Natural killer cell (primary cell): Measurements from ENCODE around the gene GLIS1. TPM values are rescaled to one million over a fixed set of nuclear protein-coding genes. Genes with fewer than 3 reads are reported as not detected.

Experiments used
- ATAC-seq, 3 donors: fragments of 150-1000 bp in 2 of 3; fragments of 200-7000 bp in 1 of 3; cut with Tn5 transposase; 1 replicate in 1 of 3; 2 replicates in 2 of 3; pipeline ENCODE4 v1.10.0; 2021; ENCODE audit warnings: mild to moderate bottlenecking in 2 of 3, moderate library complexity in 2 of 3
- DNase-seq, 2 donors: peaks; one replicate each; pipeline versions ENCODE4 v3.0.0 to v3.0.0-alpha.2; 2013 to 2021; ENCODE audit warnings: mixed read lengths in 1 of 2
- H3K27ac ChIP-seq: one replicate; pipeline ENCODE4 v1.5.1; 2013; ENCODE audit warnings: mild to moderate bottlenecking, low read length
- H3K27me3 ChIP-seq: one replicate; pipeline ENCODE4 v1.6.1; 2013; ENCODE audit warnings: low read length; ENCODE audit not compliant: control insufficient read depth, insufficient read depth
- H3K36me3 ChIP-seq: one replicate; pipeline ENCODE4 v1.6.1; 2013; ENCODE audit warnings: low read length; ENCODE audit not compliant: control insufficient read depth, insufficient read depth
- H3K4me1 ChIP-seq: one replicate; pipeline ENCODE4 v1.6.1; 2013; ENCODE audit warnings: low read length; ENCODE audit not compliant: control insufficient read depth, insufficient read depth
- H3K4me3 ChIP-seq: one replicate; pipeline ENCODE4 v1.5.1; 2013; ENCODE audit warnings: low read length
- H3K9me3 ChIP-seq: one replicate; pipeline ENCODE4 v1.6.1; 2013; ENCODE audit warnings: low read length; ENCODE audit not compliant: control insufficient read depth, insufficient read depth
- H3K27ac Mint-ChIP-seq, 2 donors: one replicate each; pipeline ENCODE4 v1.8.0; 2022; ENCODE audit warnings: mild to moderate bottlenecking in 2 of 2, mixed read lengths in 2 of 2, moderate library complexity in 1 of 2
- H3K27me3 Mint-ChIP-seq, 2 donors: one replicate each; pipeline ENCODE4 v1.8.0; 2022; ENCODE audit warnings: low read depth in 2 of 2, mixed read lengths in 2 of 2
- H3K36me3 Mint-ChIP-seq: one replicate; pipeline ENCODE4 v1.8.0; 2022; ENCODE audit warnings: mixed read lengths
- H3K4me1 Mint-ChIP-seq, 2 donors: one replicate each; pipeline ENCODE4 v1.8.0; 2022; ENCODE audit warnings: mixed read lengths in 2 of 2
- H3K4me3 Mint-ChIP-seq: one replicate; pipeline ENCODE4 v1.8.0; 2022; ENCODE audit warnings: mild to moderate bottlenecking, moderate library complexity, mixed read lengths
- H3K9me3 Mint-ChIP-seq, 2 donors: one replicate each; pipeline ENCODE4 v1.8.0; 2022; ENCODE audit warnings: mixed read lengths in 2 of 2
- WGBS: methylation state at CpG from one replicate; pipeline ENCODE4 v1.1.7; 2013; ENCODE audit warnings: missing lambda C conversion rate; ENCODE audit not compliant: insufficient coverage; 5-methylcytosine and 5-hydroxymethylcytosine counted together
- intact Hi-C: fragments of 100-400 bp; cut with micrococcal nuclease; formaldehyde crosslinking; loops from one replicate; pipeline ENCODE4 v1.14.2; 2022
- total RNA-seq, 4 donors: library from RNA; stranded (reverse); fragments of 120-200 nt in 1 of 4; gene quantifications; one replicate each; pipeline versions ENCODE4 v1.2.3 to v1.2.4, GENCODE V29; 2013 to 2022
- TF ChIP-seq, protein P1 (sequence below): fragments of 200-600 bp; IDR thresholded peaks from one replicate; pipeline ENCODE4 v1.8.0; 2022; ENCODE audit warnings: antibody characterized with exemption

The GLIS1 gene
- total RNA-seq, 3 donors from 2014 or later (not counting 1 experiment from before 2014, with no cell fraction given) = not detected

DNA sequence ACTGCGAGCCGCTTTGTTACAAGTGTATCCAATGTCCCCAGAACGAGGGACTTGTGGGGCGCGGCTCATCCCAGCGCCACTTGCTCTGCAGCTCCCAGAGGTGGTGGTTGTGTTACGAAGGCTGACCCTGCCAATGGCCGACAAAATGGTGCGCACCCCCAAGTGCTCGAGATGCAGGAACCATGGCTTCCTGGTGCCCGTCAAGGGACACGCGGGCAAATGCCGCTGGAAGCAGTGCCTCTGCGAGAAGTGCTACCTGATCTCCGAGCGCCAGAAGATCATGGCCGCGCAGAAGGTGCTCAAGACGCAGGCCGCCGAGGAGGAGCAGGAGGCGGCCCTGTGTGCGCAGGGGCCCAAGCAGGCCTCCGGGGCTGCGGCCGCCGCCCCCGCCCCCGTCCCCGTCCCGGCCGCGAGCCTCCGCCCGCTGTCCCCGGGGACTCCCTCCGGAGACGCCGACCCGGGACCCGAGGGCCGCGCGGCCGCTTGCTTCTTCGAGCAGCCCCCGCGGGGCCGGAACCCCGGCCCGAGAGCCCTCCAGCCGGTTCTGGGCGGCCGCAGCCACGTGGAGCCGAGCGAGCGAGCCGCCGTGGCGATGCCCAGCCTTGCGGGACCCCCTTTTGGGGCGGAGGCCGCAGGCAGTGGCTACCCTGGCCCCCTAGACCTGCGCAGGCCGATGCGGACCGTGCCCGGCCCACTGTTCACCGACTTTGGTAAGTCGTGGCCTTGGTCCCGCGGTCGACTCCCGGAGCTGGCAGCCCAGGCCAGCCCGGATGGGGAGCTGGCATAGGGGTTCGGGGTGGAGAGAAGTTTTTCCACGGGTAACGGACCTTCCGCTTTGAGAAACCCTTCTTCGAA, 279.4 kb downstream of the GLIS1 start, which contains the start of gene DMRTB1:
TSS of gene DMRTB1 (plus strand) at position 79 of the 855 bp plus-strand sequence. CDS start at position 134, 55 bp downstream.
- H3K27ac Mint-ChIP-seq = no peak within 1 kb of the TSS
- no peaks in the 10 kb centered on the region for H3K27me3 ChIP-seq
- no peak within 1 kb of the TSS for H3K4me3 ChIP-seq
- no peaks in the 10 kb centered on the region for H3K4me1 ChIP-seq
- no peaks in the 10 kb centered on the region for H3K36me3 Mint-ChIP-seq
- TF ChIP-seq, protein P1, sequence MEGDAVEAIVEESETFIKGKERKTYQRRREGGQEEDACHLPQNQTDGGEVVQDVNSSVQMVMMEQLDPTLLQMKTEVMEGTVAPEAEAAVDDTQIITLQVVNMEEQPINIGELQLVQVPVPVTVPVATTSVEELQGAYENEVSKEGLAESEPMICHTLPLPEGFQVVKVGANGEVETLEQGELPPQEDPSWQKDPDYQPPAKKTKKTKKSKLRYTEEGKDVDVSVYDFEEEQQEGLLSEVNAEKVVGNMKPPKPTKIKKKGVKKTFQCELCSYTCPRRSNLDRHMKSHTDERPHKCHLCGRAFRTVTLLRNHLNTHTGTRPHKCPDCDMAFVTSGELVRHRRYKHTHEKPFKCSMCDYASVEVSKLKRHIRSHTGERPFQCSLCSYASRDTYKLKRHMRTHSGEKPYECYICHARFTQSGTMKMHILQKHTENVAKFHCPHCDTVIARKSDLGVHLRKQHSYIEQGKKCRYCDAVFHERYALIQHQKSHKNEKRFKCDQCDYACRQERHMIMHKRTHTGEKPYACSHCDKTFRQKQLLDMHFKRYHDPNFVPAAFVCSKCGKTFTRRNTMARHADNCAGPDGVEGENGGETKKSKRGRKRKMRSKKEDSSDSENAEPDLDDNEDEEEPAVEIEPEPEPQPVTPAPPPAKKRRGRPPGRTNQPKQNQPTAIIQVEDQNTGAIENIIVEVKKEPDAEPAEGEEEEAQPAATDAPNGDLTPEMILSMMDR = no peak
- no peak within 1 kb of the TSS for H3K4me3 Mint-ChIP-seq
- H3K27me3 Mint-ChIP-seq = peaks cover 0 to 3% of the 10 kb centered on the region in 2 donors
- intact Hi-C loops = no loop called here
- no peaks in the 10 kb centered on the region for H3K9me3 Mint-ChIP-seq
- no peak for ATAC-seq
- no peak for DNase-seq
- no peaks in the 10 kb centered on the region for H3K36me3 ChIP-seq
- H3K9me3 ChIP-seq = no peaks in the 10 kb centered on the region
- H3K27ac ChIP-seq = no peak within 1 kb of the TSS
- 95% methylated on average over 82 of the region's 82 CpGs for WGBS
- H3K4me1 Mint-ChIP-seq = no peaks in the 10 kb centered on the region

GRCh38 chr1:53458634-53459033, 280.3 kb downstream of the GLIS1 start:
- Histone ChIP-seq H3K27me3 (no peaks in the 10 kb centered on the region), H3K27ac (no peak overlapping the region), H3K4me1 (no peaks in the 10 kb centered on the region), H3K9me3 (no peaks in the 10 kb centered on the region), H3K36me3 (no peaks in the 10 kb centered on the region), H3K4me3 (no peak overlapping the region)
- intact Hi-C loops = no loop called here
- H3K4me3 Mint-ChIP-seq = no peak overlapping the region
- peaks cover 0 to 3% of the 10 kb centered on the region in 2 donors for H3K27me3 Mint-ChIP-seq
- DNase-seq = no peak
- no peaks in the 10 kb centered on the region for H3K9me3 Mint-ChIP-seq
- ATAC-seq = no peak
- H3K4me1 Mint-ChIP-seq = no peaks in the 10 kb centered on the region
- no peak overlapping the region for H3K27ac Mint-ChIP-seq
- no peaks in the 10 kb centered on the region for H3K36me3 Mint-ChIP-seq
- 81% methylated on average over 3 of the region's 3 CpGs for whole genome bisulfite sequencing
- TF ChIP-seq, protein P1 = no peak

Other genes with a start within 250 kb of the GLIS1 start
- 1 to 10 TPM; 4.3 to 6.3 (median 5.2) TPM for gene NDC1, start 99.1 kb upstream of the GLIS1 start, total RNA-seq
- gene YIPF1, start 150.6 kb upstream of the GLIS1 start, total RNA-seq = 10 to 100 TPM; 13.2 to 20.8 (median 18.0) TPM
- not detected for gene DIO1, start 155.0 kb upstream of the GLIS1 start, total RNA-seq
- 10 to 100 TPM; 41.5 to 54.6 (median 41.6) TPM for gene IFT25, start 206.5 kb upstream of the GLIS1 start, total RNA-seq
- 10 to 100 TPM in 2 of 3 donors, 1 to 10 TPM in 1; 8.9 to 11.1 (median 10.0) TPM for gene LRRC42, start 207.2 kb upstream of the GLIS1 start, total RNA-seq